GM15510 (cell line): ENCODE data around the gene CDC16.

Source experiments
- POLR2A ChIP-seq: IDR thresholded peaks from 3 replicates; pipeline ENCODE4 v1.6.1; 2011; ENCODE audit warnings: borderline replicate concordance; ENCODE audit not compliant: insufficient read length; ENCODE audit errors: extremely low read depth

The CDC16 gene

GRCh38 chr13:114279758-114280355, 45.2 kb downstream of the CDC16 start:
- TF ChIP-seq POLR2A, result no peak

GRCh38 chr13:114281351-114282040, 46.8 kb downstream of the CDC16 start, which contains the start of gene UPF3A:
Gene UPF3A, plus strand, starts transcription at chr13:114281601. Its CDS starts 39 bp downstream, at chr13:114281640.
- peak; percentile 92 for TF ChIP-seq POLR2A

GRCh38 chr13:114282041-114282670, 47.5 kb downstream of the CDC16 start:
- TF ChIP-seq POLR2A, result no peak

GRCh38 chr13:114283576-114283975, 48.9 kb downstream of the CDC16 start:
- TF ChIP-seq POLR2A, result no peak

GRCh38 chr13:114284680-114285079, 50.0 kb downstream of the CDC16 start:
- TF ChIP-seq POLR2A, result no peak

- no peak for TF ChIP-seq POLR2A
These were observed 50.6 kb downstream of the CDC16 start for GRCh38 chr13:114285166-114285808.

- TF ChIP-seq POLR2A, result no peak
These were observed 52.1 kb downstream of the CDC16 start for GRCh38 chr13:114286808-114287207.

GRCh38 chr13:114288157-114288591, 53.5 kb downstream of the CDC16 start:
- no peak for TF ChIP-seq POLR2A

GRCh38 chr13:114296448-114296847, 61.8 kb downstream of the CDC16 start:
- no peak for TF ChIP-seq POLR2A

GRCh38 chr13:114296902-114297301, 62.2 kb downstream of the CDC16 start:
- TF ChIP-seq POLR2A, result no peak

- no peak for TF ChIP-seq POLR2A
These were observed 64.2 kb downstream of the CDC16 start for GRCh38 chr13:114298866-114299265.

- TF ChIP-seq POLR2A, result no peak
These were observed 65.1 kb downstream of the CDC16 start for GRCh38 chr13:114299604-114300305.

- TF ChIP-seq POLR2A, result no peak
These were observed 69.1 kb downstream of the CDC16 start for GRCh38 chr13:114303700-114304327.

GRCh38 chr13:114304346-114305034, 69.8 kb downstream of the CDC16 start:
- TF ChIP-seq POLR2A, result no peak

GRCh38 chr13:114309086-114309485, 74.4 kb downstream of the CDC16 start:
- TF ChIP-seq POLR2A, result no peak
